Measurements from ENCODE around the gene ANTXR1. TPM values are rescaled to one million over a fixed set of nuclear protein-coding genes. Genes with fewer than 3 reads are reported as not detected.

Gene ANTXR1
- polyA plus RNA-seq, 1 of the 3 experiments (the other 2 are of a cell fraction): 114 TPM

GRCh38 chr2:69096326-69097095 lies 83.5 kb downstream of the ANTXR1 start (continued):
- no peak for TF ChIP-seq NFIC (IDR thresholded peaks at IDR 0.05; ENCODE audit: borderline replicate concordance)
- TF ChIP-seq TEAD4 (IDR thresholded peaks at IDR 0.05; ENCODE audit: borderline replicate concordance, insufficient read depth): no peak
- no peak for TF ChIP-seq ELF1 (IDR thresholded peaks at IDR 0.05)
- no peak for TF ChIP-seq RXRA (IDR thresholded peaks at IDR 0.05; ENCODE audit: borderline replicate concordance, low read depth)
- TF ChIP-seq USF2 (IDR thresholded peaks at IDR 0.05; ENCODE audit: borderline replicate concordance, low read depth, low read length): no peak

DNA sequence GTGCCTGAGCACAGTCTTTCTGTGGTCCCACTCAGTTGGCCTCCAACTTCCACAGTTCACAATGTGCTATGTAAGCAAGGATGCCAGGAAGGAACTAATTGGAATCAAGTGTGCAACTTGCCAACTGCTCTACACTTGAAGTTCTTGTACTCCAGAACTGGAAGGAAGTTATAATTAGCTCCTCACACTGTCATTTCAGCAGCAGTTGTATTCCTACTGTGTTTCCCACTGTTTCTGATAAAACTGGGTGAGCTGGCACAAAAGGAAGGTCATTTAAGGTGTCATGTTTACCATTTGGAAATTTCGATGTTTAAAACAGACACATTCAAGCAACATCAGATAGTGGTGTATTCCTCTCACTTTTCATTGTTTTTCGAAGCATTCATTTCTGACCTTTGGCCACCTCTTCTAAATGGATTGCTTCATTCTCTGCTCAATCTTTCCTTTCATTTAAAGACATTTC lies 84.2 kb downstream of the ANTXR1 start:
- no peaks in the 10 kb centered on the region for H3K79me2 ChIP-seq (ENCODE audit: insufficient read depth)
- peak overlapping the region in 1 of 2 experiments; percentile 67; a peak in 1 of 4 replicates for H3K27ac ChIP-seq (ENCODE audit: low read depth in 2 of 2, low read length in 1 of 2)
- H3F3A ChIP-seq (replicated peaks; ENCODE audit: insufficient read depth): peaks cover 18% of the 10 kb centered on the region
- no peak overlapping the region for H3K4me3 ChIP-seq (ENCODE audit: low read depth in 2 of 2, low read length in 1 of 2)
- no peak overlapping the region for H2AFZ ChIP-seq (ENCODE audit: low read depth)
- H3K4me1 ChIP-seq (ENCODE audit: control insufficient read depth in 1 of 2, insufficient read depth in 2 of 2, low read depth in 1 of 2, low read length in 1 of 2): peaks cover 6 to 62% of the 10 kb centered on the region in 2 experiments; a peak in 3 of 4 replicates
- TF ChIP-seq MEF2A (IDR thresholded peaks at IDR 0.05; ENCODE audit: borderline replicate concordance, low read depth) (no peak), YY1 (IDR thresholded peaks at IDR 0.05; ENCODE audit: low read depth) (no peak), RFX5 (IDR thresholded peaks at IDR 0.05; ENCODE audit: low read length) (no peak), SIN3A (IDR thresholded peaks at IDR 0.05; ENCODE audit: borderline replicate concordance, low read depth, low read length) (no peak), MXI1 (IDR thresholded peaks at IDR 0.05; ENCODE audit: low read depth, low read length) (no peak), FOSL2 (IDR thresholded peaks at IDR 0.05; ENCODE audit: borderline replicate concordance, low read depth) (no peak), POLR2AphosphoS5 (IDR thresholded peaks at IDR 0.05; ENCODE audit: low read depth, low read length) (no peak), USF2 (IDR thresholded peaks at IDR 0.05; ENCODE audit: borderline replicate concordance, low read depth, low read length) (no peak), TCF12 (IDR thresholded peaks at IDR 0.05) (no peak), NFIC (IDR thresholded peaks at IDR 0.05; ENCODE audit: borderline replicate concordance) (no peak), FOXM1 (IDR thresholded peaks at IDR 0.05; ENCODE audit: low read depth) (no peak), ELF1 (IDR thresholded peaks at IDR 0.05) (no peak), EZH2phosphoT487 (IDR thresholded peaks at IDR 0.05; ENCODE audit: borderline replicate concordance, low read depth) (no peak), JUND (IDR thresholded peaks at IDR 0.05) (no peak), ZBTB33 (IDR thresholded peaks at IDR 0.05; ENCODE audit: borderline replicate concordance, low read depth) (no peak)
- TF ChIP-seq, protein P1, sequence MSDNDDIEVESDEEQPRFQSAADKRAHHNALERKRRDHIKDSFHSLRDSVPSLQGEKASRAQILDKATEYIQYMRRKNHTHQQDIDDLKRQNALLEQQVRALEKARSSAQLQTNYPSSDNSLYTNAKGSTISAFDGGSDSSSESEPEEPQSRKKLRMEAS (IDR thresholded peaks at IDR 0.05; ENCODE audit: low read depth): no peak
- TF ChIP-seq, protein P2, sequence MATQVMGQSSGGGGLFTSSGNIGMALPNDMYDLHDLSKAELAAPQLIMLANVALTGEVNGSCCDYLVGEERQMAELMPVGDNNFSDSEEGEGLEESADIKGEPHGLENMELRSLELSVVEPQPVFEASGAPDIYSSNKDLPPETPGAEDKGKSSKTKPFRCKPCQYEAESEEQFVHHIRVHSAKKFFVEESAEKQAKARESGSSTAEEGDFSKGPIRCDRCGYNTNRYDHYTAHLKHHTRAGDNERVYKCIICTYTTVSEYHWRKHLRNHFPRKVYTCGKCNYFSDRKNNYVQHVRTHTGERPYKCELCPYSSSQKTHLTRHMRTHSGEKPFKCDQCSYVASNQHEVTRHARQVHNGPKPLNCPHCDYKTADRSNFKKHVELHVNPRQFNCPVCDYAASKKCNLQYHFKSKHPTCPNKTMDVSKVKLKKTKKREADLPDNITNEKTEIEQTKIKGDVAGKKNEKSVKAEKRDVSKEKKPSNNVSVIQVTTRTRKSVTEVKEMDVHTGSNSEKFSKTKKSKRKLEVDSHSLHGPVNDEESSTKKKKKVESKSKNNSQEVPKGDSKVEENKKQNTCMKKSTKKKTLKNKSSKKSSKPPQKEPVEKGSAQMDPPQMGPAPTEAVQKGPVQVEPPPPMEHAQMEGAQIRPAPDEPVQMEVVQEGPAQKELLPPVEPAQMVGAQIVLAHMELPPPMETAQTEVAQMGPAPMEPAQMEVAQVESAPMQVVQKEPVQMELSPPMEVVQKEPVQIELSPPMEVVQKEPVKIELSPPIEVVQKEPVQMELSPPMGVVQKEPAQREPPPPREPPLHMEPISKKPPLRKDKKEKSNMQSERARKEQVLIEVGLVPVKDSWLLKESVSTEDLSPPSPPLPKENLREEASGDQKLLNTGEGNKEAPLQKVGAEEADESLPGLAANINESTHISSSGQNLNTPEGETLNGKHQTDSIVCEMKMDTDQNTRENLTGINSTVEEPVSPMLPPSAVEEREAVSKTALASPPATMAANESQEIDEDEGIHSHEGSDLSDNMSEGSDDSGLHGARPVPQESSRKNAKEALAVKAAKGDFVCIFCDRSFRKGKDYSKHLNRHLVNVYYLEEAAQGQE (IDR thresholded peaks at IDR 0.05; ENCODE audit: low read depth, low read length): no peak
- TF ChIP-seq, protein P3, sequence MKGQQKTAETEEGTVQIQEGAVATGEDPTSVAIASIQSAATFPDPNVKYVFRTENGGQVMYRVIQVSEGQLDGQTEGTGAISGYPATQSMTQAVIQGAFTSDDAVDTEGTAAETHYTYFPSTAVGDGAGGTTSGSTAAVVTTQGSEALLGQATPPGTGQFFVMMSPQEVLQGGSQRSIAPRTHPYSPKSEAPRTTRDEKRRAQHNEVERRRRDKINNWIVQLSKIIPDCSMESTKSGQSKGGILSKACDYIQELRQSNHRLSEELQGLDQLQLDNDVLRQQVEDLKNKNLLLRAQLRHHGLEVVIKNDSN (IDR thresholded peaks at IDR 0.05; ENCODE audit: borderline replicate concordance, low read depth): no peak
- no peaks in the 10 kb centered on the region for H3K27me3 ChIP-seq (ENCODE audit: insufficient read depth)
- H3K9me3 ChIP-seq: no peaks in the 10 kb centered on the region
- CTCF ChIA-PET: no interaction called here
- POLR2A ChIA-PET: no interaction called here
- no peak for DNase-seq
- H3K36me3 ChIP-seq (replicated peaks in 1 of 2; ENCODE audit: control insufficient read depth in 1 of 2, insufficient read depth in 2 of 2, low read length in 1 of 2): peaks cover 45 to 72% of the 10 kb centered on the region in 2 experiments
- WGBS (ENCODE audit: low lambda C conversion rate): 40% methylated on average over 2 of the region's 2 CpGs
- no peak overlapping the region for H3K9ac ChIP-seq
- H3K4me2 ChIP-seq: no peak overlapping the region
- H4K20me1 ChIP-seq (ENCODE audit: insufficient read depth): no peaks in the 10 kb centered on the region
- H3K9me2 ChIP-seq: no peaks in the 10 kb centered on the region

Data from SK-N-SH (cell line).